Activated CD4-positive, alpha-beta T cell treated with anti-CD3 and anti-CD28 coated beads for 1 hour (primary cell): ENCODE data around the gene TRABD2A.
"Not testable (repeated sequence)": the region's sequence is repeated elsewhere in the genome, so short reads cannot be mapped to it uniquely, and the experiment has no call there.

Experiments
- DNase-seq: peaks from one replicate; pipeline ENCODE4 v3.0.0-alpha.2; 2020

TRABD2A gene

GRCh38 chr2:84880645-84881521 lies at the start of gene TRABD2A:
TRABD2A (minus strand) TSS chr2:84881084; CDS start chr2:84881039, 45 bp downstream.
- DNase-seq = no peak

GRCh38 chr2:84927275-84927627 lies 46.4 kb upstream of the TRABD2A start:
- DNase-seq = no peak

- DNase-seq = peak; percentile 97
These were observed 45.0 kb upstream of the TRABD2A start for GRCh38 chr2:84925724-84926376.

- no peak for DNase-seq
These were observed 44.4 kb upstream of the TRABD2A start for GRCh38 chr2:84925336-84925723.

- no peak for DNase-seq
These were observed 43.6 kb upstream of the TRABD2A start for GRCh38 chr2:84924173-84925106.

- DNase-seq = no peak
These were observed 42.1 kb upstream of the TRABD2A start for GRCh38 chr2:84923009-84923408.

- no peak for DNase-seq
These were observed 39.1 kb upstream of the TRABD2A start for GRCh38 chr2:84919885-84920580.

- no peak for DNase-seq
These were observed 37.5 kb upstream of the TRABD2A start for GRCh38 chr2:84918430-84918829.

- not testable (repeated sequence) for DNase-seq
These were observed 36.9 kb upstream of the TRABD2A start for GRCh38 chr2:84917821-84918220.

GRCh38 chr2:84915675-84916074 lies 34.8 kb upstream of the TRABD2A start:
- not testable (repeated sequence) for DNase-seq

- DNase-seq = no peak
These were observed 33.5 kb upstream of the TRABD2A start for GRCh38 chr2:84914334-84914733.

GRCh38 chr2:84912984-84913383 lies 32.1 kb upstream of the TRABD2A start:
- DNase-seq = no peak

- no peak for DNase-seq
These were observed 30.3 kb upstream of the TRABD2A start for GRCh38 chr2:84911135-84911678.

GRCh38 chr2:84908948-84909713 lies 28.2 kb upstream of the TRABD2A start:
- DNase-seq = no peak

- DNase-seq = no peak
These were observed 26.2 kb upstream of the TRABD2A start for GRCh38 chr2:84906900-84907714.

- no peak for DNase-seq
These were observed 25.4 kb upstream of the TRABD2A start for GRCh38 chr2:84906108-84906899.

- peak; percentile 89 for DNase-seq
These were observed 24.6 kb upstream of the TRABD2A start, which contains the start of gene TMSB10 for GRCh38 chr2:84905181-84906107. TMSB10 (plus strand) TSS chr2:84905656.

- no peak for DNase-seq
These were observed 23.9 kb upstream of the TRABD2A start for GRCh38 chr2:84904717-84905174.
